LNCaP clone FGC (cell line): ENCODE results near the gene EIF4EBP3.
A peak's percentile ranks its signal among the peaks of the same experiment; 100 is the strongest.

ENCODE experiments used
- DNase-seq: peaks from one replicate; pipeline ENCODE4 v3.0.0-alpha.2; 2011; ENCODE audit warnings: low read depth
- H3K4me3 ChIP-seq: 2 replicates; pipeline ENCODE4 v1.5.1; 2011; ENCODE audit warnings: mild to moderate bottlenecking, low read depth, low read length, control low read depth
- TF ChIP-seq, protein P1 (sequence below): IDR thresholded peaks from 2 replicates; pipeline ENCODE4 v1.5.1; 2012; ENCODE audit warnings: mild to moderate bottlenecking; ENCODE audit not compliant: control insufficient read depth, insufficient read depth; ENCODE audit errors: extremely low read depth

The EIF4EBP3 gene

DNA sequence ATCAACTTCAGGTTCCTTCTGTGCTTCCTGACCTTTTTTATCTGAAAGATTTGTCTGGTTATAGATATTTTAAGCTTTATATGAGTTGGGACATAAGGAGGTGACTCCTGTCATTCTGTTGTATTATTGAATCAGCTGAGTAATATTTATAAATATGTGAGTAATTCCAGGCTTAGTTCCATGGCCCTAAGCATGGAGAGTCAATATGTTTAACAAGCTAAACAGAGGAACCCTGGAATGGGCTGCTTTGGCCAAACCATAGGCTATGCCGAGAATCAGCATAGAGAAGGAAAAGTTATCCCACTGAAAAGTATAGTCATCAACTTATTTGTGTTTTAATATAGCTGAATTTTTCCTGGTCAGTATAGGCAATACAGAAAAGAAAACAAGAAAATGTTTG is 7.2 kb upstream of the EIF4EBP3 start:
- TF ChIP-seq, protein P1, sequence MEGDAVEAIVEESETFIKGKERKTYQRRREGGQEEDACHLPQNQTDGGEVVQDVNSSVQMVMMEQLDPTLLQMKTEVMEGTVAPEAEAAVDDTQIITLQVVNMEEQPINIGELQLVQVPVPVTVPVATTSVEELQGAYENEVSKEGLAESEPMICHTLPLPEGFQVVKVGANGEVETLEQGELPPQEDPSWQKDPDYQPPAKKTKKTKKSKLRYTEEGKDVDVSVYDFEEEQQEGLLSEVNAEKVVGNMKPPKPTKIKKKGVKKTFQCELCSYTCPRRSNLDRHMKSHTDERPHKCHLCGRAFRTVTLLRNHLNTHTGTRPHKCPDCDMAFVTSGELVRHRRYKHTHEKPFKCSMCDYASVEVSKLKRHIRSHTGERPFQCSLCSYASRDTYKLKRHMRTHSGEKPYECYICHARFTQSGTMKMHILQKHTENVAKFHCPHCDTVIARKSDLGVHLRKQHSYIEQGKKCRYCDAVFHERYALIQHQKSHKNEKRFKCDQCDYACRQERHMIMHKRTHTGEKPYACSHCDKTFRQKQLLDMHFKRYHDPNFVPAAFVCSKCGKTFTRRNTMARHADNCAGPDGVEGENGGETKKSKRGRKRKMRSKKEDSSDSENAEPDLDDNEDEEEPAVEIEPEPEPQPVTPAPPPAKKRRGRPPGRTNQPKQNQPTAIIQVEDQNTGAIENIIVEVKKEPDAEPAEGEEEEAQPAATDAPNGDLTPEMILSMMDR, result no peak
- H3K4me3 ChIP-seq, result no peak overlapping the region
- no peak for DNase-seq

DNA sequence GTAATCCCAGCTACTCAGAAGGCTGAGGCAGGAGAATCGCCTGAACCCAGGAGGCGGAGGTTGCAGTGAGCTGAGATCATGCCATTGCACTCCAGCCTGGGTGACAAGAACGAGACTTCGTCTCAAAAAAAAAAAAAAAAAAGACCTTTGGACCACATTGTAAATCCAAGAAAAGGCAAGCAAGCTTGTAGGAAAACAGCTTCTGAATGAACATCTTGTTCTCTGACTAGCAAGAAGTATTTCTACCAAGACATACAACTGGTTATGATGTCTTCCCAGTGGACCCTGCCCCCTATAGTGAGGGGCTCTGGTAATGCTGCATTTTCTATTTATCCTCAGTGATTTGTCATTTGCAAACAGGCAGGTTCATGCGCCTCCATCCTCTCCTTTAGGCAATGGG is 4.5 kb upstream of the EIF4EBP3 start:
- H3K4me3 ChIP-seq, result no peak overlapping the region
- TF ChIP-seq, protein P1, result no peak
- no peak for DNase-seq

DNA sequence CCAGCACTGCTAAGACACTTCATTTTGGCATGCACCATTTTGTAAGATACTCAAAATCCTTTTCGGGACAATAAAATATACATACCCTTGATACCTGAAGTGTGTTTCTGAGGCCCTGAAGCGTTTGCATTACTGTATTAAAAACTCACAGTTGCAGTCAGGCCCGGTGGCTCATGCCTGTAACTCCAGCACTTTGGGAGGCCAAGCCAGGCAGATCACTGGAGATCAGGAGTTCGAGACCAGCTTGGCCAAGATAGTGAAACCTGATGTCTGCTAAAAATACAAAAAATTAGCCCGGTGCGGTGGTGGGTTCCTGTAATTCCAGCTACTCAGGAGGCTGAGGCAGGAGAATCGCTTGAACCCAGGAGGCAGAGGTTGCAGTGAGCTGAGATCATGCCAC is 2.5 kb upstream of the EIF4EBP3 start:
- H3K4me3 ChIP-seq, result no peak overlapping the region
- no peak for DNase-seq
- TF ChIP-seq, protein P1, result no peak

DNA sequence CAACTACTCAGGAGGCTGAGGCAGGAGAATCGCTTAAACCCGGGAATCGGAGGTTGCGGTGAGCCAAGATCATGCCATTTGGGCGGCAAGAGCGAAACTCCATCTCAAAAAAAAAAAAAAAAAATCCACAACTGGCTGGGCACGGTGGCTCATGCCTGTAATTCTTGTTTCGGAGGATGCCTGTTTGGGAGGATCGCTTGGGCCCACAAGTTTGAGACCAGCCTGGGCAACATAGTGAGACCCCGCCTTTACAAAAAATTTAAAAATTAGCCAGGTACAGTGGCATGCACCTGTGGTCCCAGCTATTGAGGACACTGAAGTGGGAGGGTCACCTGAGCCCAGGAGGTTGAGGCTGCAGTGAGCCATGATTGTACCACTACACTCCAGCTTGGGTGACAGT is 1.9 kb upstream of the EIF4EBP3 start:
- DNase-seq, result no peak
- TF ChIP-seq, protein P1, result no peak

DNA sequence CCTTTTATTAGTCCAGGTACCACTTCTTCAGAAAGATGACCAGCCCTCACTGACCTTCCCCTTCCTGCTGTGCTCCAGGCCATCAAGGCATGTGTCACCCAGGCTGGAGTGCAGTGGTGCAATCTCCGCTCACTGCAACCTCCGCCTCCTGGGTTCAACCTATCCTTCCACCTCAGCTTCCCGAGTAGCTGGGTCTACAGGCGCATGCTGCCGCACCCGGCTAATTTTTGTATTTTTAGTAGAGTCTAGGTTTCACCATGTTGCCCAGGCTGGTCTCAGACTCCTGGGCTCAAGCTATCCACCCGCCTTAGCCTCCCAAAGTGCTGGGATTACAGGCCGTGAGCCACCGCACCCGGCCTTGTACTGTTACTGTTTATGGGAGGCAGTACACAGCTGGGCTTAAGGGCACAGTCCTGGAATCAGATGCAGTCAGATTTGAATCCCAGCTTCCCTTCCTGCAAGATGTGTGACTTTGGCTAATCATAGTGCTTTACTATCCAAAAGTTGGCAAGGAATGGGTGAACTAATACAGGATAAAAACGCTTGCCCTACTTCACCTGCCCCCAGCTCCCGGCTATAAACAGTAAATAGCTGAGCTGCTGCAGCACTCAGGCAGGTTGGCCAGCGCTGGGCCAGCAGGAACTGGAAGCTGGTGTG is 483 bp upstream of the EIF4EBP3 start:
- peak overlapping the region; percentile 49 for H3K4me3 ChIP-seq

More for the DNA sequence above, 1.9 kb upstream of the EIF4EBP3 start:
- H3K4me3 ChIP-seq, result no peak overlapping the region

DNA sequence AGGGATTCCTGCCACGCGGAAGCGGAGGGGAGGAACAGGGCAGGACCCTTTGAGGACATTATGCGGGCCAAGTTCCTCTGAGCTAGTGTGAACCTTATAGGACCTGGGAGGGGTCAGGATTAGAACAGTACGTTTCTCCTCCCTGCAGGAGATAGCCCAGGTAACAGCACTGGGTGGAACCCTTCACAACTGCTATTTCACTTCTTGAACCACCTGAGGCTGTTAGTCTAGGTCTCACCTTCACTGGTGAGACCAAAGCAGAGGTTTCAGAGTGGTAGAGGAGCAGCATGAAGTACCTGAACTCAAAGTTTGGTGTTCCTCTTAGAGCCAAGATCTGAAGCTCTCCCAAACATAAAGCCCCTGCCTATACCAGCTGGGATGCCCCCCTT is 832 bp downstream of the EIF4EBP3 start:
- H3K4me3 ChIP-seq, result peak overlapping the region; percentile 49
- TF ChIP-seq, protein P1, result no peak
- peak; percentile 88 for DNase-seq

More for the DNA sequence above, 483 bp upstream of the EIF4EBP3 start:
- DNase-seq, result no peak
- TF ChIP-seq, protein P1, result no peak

DNA sequence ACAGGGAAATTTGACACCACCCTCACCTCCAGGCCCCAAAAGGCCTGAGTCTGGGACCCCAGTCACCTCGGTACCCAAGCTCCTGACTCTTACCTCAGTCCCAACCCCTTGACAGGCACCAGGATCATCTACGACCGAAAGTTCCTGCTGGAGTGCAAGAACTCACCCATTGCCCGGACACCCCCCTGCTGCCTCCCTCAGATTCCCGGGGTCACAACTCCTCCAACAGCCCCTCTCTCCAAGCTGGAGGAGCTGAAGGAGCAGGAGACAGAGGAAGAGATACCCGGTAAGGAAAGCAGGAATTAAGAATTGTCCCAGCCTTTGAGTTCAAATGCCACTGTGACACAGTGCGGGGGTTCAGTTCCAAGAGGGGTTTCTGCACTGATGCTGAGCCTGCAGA is 1.3 kb downstream of the EIF4EBP3 start:
- no peak for DNase-seq
- H3K4me3 ChIP-seq, result peak overlapping the region; percentile 49
- TF ChIP-seq, protein P1, result no peak
